Fibroblast of mammary gland (primary cell): ENCODE data around the gene KRT86.

Experiments
- DNase-seq: peaks from one replicate; pipeline ENCODE4 v3.0.0-alpha.2; 2010; ENCODE audit warnings: low read depth
- H3K4me3 ChIP-seq: 2 replicates; pipeline ENCODE4 v1.5.1; 2011; ENCODE audit warnings: low read depth, mild to moderate bottlenecking, low read length, moderate library complexity; ENCODE audit not compliant: control insufficient read depth
- CTCF ChIP-seq: conservative IDR thresholded peaks from 2 replicates; pipeline ENCODE4 v1.5.1; 2011; ENCODE audit warnings: low read depth, low read length, inconsistent platforms; ENCODE audit not compliant: control insufficient read depth, insufficient read depth

Gene KRT86

GRCh38 chr12:52234223-52234810 is 40.1 kb upstream of the KRT86 start:
- DNase-seq, result no peak
- no peak for TF ChIP-seq CTCF
- H3K4me3 ChIP-seq, result no peak overlapping the region

- DNase-seq, result peak; percentile 65
- TF ChIP-seq CTCF, result no peak
- H3K4me3 ChIP-seq, result no peak overlapping the region
Measured at GRCh38 chr12:52235001-52235764, 39.3 kb upstream of the KRT86 start.

- DNase-seq, result no peak
- no peak for TF ChIP-seq CTCF
- no peak overlapping the region for H3K4me3 ChIP-seq
Measured at GRCh38 chr12:52235822-52236361, 38.6 kb upstream of the KRT86 start.

- H3K4me3 ChIP-seq, result no peak overlapping the region
- no peak for DNase-seq
- TF ChIP-seq CTCF, result no peak
Measured at GRCh38 chr12:52236386-52237050, 37.9 kb upstream of the KRT86 start.

- no peak for TF ChIP-seq CTCF
- H3K4me3 ChIP-seq, result no peak overlapping the region
- DNase-seq, result peak; percentile 18
Measured at GRCh38 chr12:52238207-52238840, 36.1 kb upstream of the KRT86 start.

GRCh38 chr12:52238916-52239646 is 35.4 kb upstream of the KRT86 start:
- no peak overlapping the region for H3K4me3 ChIP-seq
- TF ChIP-seq CTCF, result no peak
- DNase-seq, result no peak
